Neural cell (in vitro differentiated cells): ENCODE results near the gene DIS3L2.

ENCODE experiments used
- CTCF ChIP-seq: fragments of 450-650 bp; IDR thresholded peaks from 2 replicates; pipeline ENCODE4 v1.5.1; 2014; ENCODE audit warnings: antibody characterized with exemption, mild to moderate bottlenecking, moderate library complexity; ENCODE audit not compliant: poor library complexity, severe bottlenecking
- EP300 ChIP-seq: fragments of 450-650 bp; conservative IDR thresholded peaks from 2 replicates; pipeline ENCODE4 v1.6.1; 2014; ENCODE audit warnings: antibody characterized with exemption, mild to moderate bottlenecking, moderate library complexity; ENCODE audit not compliant: poor library complexity, severe bottlenecking
- EZH2 ChIP-seq: fragments of 200-600, 300-800 bp; shearing (Covaris generic), sonication (generic); IDR thresholded peaks from 2 replicates; pipeline ENCODE4 v1.6.1; 2014; ENCODE audit warnings: antibody characterized with exemption, low read length, borderline replicate concordance, mild to moderate bottlenecking; ENCODE audit not compliant: insufficient read depth, poor library complexity, severe bottlenecking
- MXI1 ChIP-seq: fragments of 450-650 bp; conservative IDR thresholded peaks from 2 replicates; pipeline ENCODE4 v1.6.1; 2014; ENCODE audit warnings: antibody characterized with exemption, mild to moderate bottlenecking; ENCODE audit not compliant: poor library complexity, severe bottlenecking
- POLR2AphosphoS5 ChIP-seq: IDR thresholded peaks from 2 replicates; pipeline ENCODE4 v1.6.1; 2012
- RAD21 ChIP-seq: fragments of 450-650 bp; conservative IDR thresholded peaks from 2 replicates; pipeline ENCODE4 v1.6.1; 2014; ENCODE audit warnings: antibody characterized with exemption, mild to moderate bottlenecking, moderate library complexity
- SMC3 ChIP-seq: fragments of 450-650 bp; conservative IDR thresholded peaks from 2 replicates; pipeline ENCODE4 v1.6.1; 2014; ENCODE audit warnings: antibody characterized with exemption, mild to moderate bottlenecking, moderate library complexity; ENCODE audit not compliant: poor library complexity
- TAF1 ChIP-seq: IDR thresholded peaks from 2 replicates; pipeline ENCODE4 v1.6.1; 2012; ENCODE audit warnings: low read depth
- TF ChIP-seq, protein P1 (sequence below): IDR thresholded peaks from 2 replicates; pipeline ENCODE4 v1.6.1; 2012; ENCODE audit warnings: borderline replicate concordance

- TF ChIP-seq CTCF (no peak), SMC3 (no peak), POLR2AphosphoS5 (no peak), TAF1 (no peak), RAD21 (no peak), EZH2 (no peak), MXI1 (no peak), EP300 (no peak)
- TF ChIP-seq, protein P1, sequence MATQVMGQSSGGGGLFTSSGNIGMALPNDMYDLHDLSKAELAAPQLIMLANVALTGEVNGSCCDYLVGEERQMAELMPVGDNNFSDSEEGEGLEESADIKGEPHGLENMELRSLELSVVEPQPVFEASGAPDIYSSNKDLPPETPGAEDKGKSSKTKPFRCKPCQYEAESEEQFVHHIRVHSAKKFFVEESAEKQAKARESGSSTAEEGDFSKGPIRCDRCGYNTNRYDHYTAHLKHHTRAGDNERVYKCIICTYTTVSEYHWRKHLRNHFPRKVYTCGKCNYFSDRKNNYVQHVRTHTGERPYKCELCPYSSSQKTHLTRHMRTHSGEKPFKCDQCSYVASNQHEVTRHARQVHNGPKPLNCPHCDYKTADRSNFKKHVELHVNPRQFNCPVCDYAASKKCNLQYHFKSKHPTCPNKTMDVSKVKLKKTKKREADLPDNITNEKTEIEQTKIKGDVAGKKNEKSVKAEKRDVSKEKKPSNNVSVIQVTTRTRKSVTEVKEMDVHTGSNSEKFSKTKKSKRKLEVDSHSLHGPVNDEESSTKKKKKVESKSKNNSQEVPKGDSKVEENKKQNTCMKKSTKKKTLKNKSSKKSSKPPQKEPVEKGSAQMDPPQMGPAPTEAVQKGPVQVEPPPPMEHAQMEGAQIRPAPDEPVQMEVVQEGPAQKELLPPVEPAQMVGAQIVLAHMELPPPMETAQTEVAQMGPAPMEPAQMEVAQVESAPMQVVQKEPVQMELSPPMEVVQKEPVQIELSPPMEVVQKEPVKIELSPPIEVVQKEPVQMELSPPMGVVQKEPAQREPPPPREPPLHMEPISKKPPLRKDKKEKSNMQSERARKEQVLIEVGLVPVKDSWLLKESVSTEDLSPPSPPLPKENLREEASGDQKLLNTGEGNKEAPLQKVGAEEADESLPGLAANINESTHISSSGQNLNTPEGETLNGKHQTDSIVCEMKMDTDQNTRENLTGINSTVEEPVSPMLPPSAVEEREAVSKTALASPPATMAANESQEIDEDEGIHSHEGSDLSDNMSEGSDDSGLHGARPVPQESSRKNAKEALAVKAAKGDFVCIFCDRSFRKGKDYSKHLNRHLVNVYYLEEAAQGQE = no peak
These were observed 360.5 kb downstream of the DIS3L2 start for GRCh38 chr2:232321817-232322559.
